Stomach (tissue), 19 donors: ENCODE results near the gene GCNT2. TPM values are rescaled to one million over a fixed set of nuclear protein-coding genes. Genes with fewer than 3 reads are reported as not detected.
A peak's percentile ranks its signal among the peaks of the same experiment; 100 is the strongest.

Source experiments
- DNase-seq, 2 donors: peaks; one replicate each; pipeline versions ENCODE4 v3.0.0 to v3.0.0-alpha.2; 2013 to 2019
- H3K27ac ChIP-seq, 5 donors: fragments of 200-600 bp in 4 of 5; sonication (generic) in 4 of 5; one replicate each; pipeline ENCODE4 v1.5.1; 2013 to 2019; ENCODE audit warnings: mild to moderate bottlenecking in 1 of 5, moderate library complexity in 1 of 5
- H3K27me3 ChIP-seq, 3 donors: fragments of 200-600 bp; sonication (generic); one replicate each; pipeline ENCODE4 v1.5.1; 2017 to 2019; ENCODE audit warnings: mixed run types in 1 of 3
- H3K36me3 ChIP-seq, 4 donors: fragments of 200-600 bp; sonication (generic); 1 replicate in 3 of 4; 2 replicates in 1 of 4; pipeline ENCODE4 v1.5.1; 2016 to 2019
- H3K4me1 ChIP-seq, 4 donors: fragments of 200-600 bp; sonication (generic); one replicate each; pipeline ENCODE4 v1.5.1; 2016 to 2019
- H3K4me3 ChIP-seq, 4 donors: fragments of 200-600 bp; sonication (generic) in 3 of 4; one replicate each; pipeline ENCODE4 v1.5.1; 2016 to 2019; ENCODE audit warnings: mild to moderate bottlenecking in 1 of 4
- H3K9me3 ChIP-seq, 4 donors: fragments of 200-600 bp; sonication (generic); one replicate each; pipeline ENCODE4 v1.5.1; 2016 to 2019
- EP300 ChIP-seq: sonication (generic); formaldehyde crosslinking; IDR thresholded peaks from one replicate; pipeline ENCODE4 v1.6.1; 2017; ENCODE audit warnings: antibody characterized with exemption
- POLR2A ChIP-seq, 4 donors: fragments of 450-650 bp; IDR thresholded peaks; one replicate each; pipeline ENCODE4 v1.6.1; 2016; ENCODE audit warnings: antibody characterized with exemption in 4 of 4, control low read depth in 2 of 4, mild to moderate bottlenecking in 1 of 4, moderate library complexity in 1 of 4
- POLR2AphosphoS5 ChIP-seq, 3 donors: sonication (generic); formaldehyde crosslinking; IDR thresholded peaks; one replicate each; pipeline ENCODE4 v1.6.1; 2016; ENCODE audit warnings: antibody characterized with exemption in 3 of 3
- WGBS, 5 donors: extraction: QIAGEN DNeasy Blood & Tissue Kit in 3 of 5; methylation state at CpG; one replicate each; pipeline versions ENCODE4 v1.1.5 to v1.1.7; 2013 to 2018; 5-methylcytosine and 5-hydroxymethylcytosine counted together
- intact Hi-C: fragments of 100-400 bp; cut with DNase I; formaldehyde crosslinking; loops from one replicate; pipeline ENCODE4 v1.15.1; 2023; ENCODE audit warnings: low total_unique reads
- long read RNA-seq, 10 donors: transcript quantifications; one replicate each; lab custom pipeline, GENCODE V29; 2026
- polyA plus RNA-seq, 3 donors: library from polyadenylated mRNA; stranded (reverse); fragments of 200-250 nt; gene quantifications; one replicate each; pipeline ENCODE4 v1.2.3, GENCODE V29; 2013
- total RNA-seq, 5 donors: library from RNA; depleted of rRNA; stranded (reverse); fragments of >200 nt; gene quantifications; one replicate each; pipeline versions ENCODE4 v1.1.0 to v1.2.3, GENCODE V29; 2014 to 2016
- TF ChIP-seq, protein P1 (sequence below), 7 experiments: fragments of 450-650 bp in 4 of 7; fragments of 200-600 bp in 3 of 7; sonication (generic) in 3 of 7; IDR thresholded peaks; one replicate each; pipeline ENCODE4 v1.5.1; 2016 to 2019; ENCODE audit warnings: antibody characterized with exemption in 7 of 7, control low read depth in 2 of 7, mild to moderate bottlenecking in 1 of 7
- donor health status: healthy with polysubstance abuse.
- donor health status: Bipolar disorder and iron deficiency.
- donor health status: healthy.

The GCNT2 gene
- 100 to 1,000 TPM in 1 of 5 donors, 10 to 100 TPM in 4; 22.0 to 132 (median 50.0) TPM for total RNA-seq
- 10 to 100 TPM in 1 of 3 donors, 1 to 10 TPM in 2; 4.5 to 11.6 (median 7.3) TPM for polyA plus RNA-seq
- long read RNA-seq, donor 1, full-length matches to known transcripts: 2 of 2 reads
- long read RNA-seq, donor 1, partial matches to known transcripts: 0 of 2 reads
- long read RNA-seq, donor 1, other reads (novel, unspliced or antisense): 0 of 2 reads
- long read RNA-seq, donor 2, full-length matches to known transcripts: 3 of 3 reads
- long read RNA-seq, donor 2, partial matches to known transcripts: 0 of 3 reads
- long read RNA-seq, donor 2, other reads (novel, unspliced or antisense): 0 of 3 reads
- long read RNA-seq, donor 3, full-length matches to known transcripts: 2 of 2 reads
- long read RNA-seq, donor 3, partial matches to known transcripts: 0 of 2 reads
- long read RNA-seq, donor 3, other reads (novel, unspliced or antisense): 0 of 2 reads
- long read RNA-seq, donor 4, full-length matches to known transcripts: 1 of 1 reads
- long read RNA-seq, donor 4, partial matches to known transcripts: 0 of 1 reads
- long read RNA-seq, donor 4, other reads (novel, unspliced or antisense): 0 of 1 reads
- long read RNA-seq, donor 5, full-length matches to known transcripts: 4 of 4 reads
- long read RNA-seq, donor 5, partial matches to known transcripts: 0 of 4 reads
- long read RNA-seq, donor 5, other reads (novel, unspliced or antisense): 0 of 4 reads
- long read RNA-seq, donor 6, full-length matches to known transcripts: 7 of 7 reads
- long read RNA-seq, donor 6, partial matches to known transcripts: 0 of 7 reads
- long read RNA-seq, donor 6, other reads (novel, unspliced or antisense): 0 of 7 reads
- long read RNA-seq, donor 7, full-length matches to known transcripts: 1 of 1 reads
- long read RNA-seq, donor 7, partial matches to known transcripts: 0 of 1 reads
- long read RNA-seq, donor 7, other reads (novel, unspliced or antisense): 0 of 1 reads
- long read RNA-seq, donor 8, full-length matches to known transcripts: 3 of 3 reads
- long read RNA-seq, donor 8, partial matches to known transcripts: 0 of 3 reads
- long read RNA-seq, donor 8, other reads (novel, unspliced or antisense): 0 of 3 reads
- long read RNA-seq, donor 9, partial matches to known transcripts: 0 of 2 reads
- long read RNA-seq, donor 9, other reads (novel, unspliced or antisense): 0 of 2 reads
- long read RNA-seq, donor 10: 0 reads

DNA sequence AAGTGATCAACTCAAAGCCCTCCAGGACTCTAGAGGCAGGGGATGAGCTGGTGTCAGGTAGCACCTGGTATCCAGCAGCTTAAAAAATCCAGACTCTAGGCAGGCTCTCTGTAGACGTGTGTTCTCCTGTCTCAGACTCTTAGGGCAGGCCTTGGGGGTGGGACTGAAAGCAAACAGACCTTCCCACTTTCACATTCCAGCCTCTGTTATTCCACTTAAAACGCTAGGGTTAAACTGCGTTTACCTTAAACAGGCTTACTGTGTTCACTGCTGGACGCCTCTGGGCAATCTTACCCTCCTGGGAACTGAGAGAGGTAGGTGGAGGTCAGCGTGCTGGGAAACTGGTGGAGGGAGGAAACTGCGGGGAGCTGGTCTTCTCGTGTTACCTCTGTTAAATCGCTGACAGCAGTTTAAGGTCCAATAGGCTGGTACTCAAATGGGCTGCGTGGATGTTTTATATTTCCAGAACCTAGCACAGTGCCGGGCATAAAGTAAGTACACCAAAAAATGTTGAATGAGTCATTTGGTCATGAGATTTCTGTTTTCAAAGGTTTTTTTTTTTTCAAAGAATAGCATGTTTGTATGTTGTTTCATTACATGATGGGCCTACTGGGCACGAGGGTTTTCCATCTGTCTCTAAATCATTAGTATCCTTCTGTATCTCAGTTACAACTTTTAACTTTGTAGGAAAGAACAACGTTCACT lies at the start of gene GCNT2:
Gene GCNT2, plus strand, starts transcription at position 248 of the 705 bp plus-strand sequence. CDS start 7,561 bp downstream, outside the sequence.
- H3K36me3 ChIP-seq: no peaks in the 10 kb centered on the region
- H3K9me3 ChIP-seq: no peaks in the 10 kb centered on the region
- peak; percentile 61 to 89 for DNase-seq
- H3K27ac ChIP-seq: peak within 1 kb of the TSS; percentile 81 to 86 (median 85)
- H3K27me3 ChIP-seq: no peaks in the 10 kb centered on the region
- TF ChIP-seq, protein P1, sequence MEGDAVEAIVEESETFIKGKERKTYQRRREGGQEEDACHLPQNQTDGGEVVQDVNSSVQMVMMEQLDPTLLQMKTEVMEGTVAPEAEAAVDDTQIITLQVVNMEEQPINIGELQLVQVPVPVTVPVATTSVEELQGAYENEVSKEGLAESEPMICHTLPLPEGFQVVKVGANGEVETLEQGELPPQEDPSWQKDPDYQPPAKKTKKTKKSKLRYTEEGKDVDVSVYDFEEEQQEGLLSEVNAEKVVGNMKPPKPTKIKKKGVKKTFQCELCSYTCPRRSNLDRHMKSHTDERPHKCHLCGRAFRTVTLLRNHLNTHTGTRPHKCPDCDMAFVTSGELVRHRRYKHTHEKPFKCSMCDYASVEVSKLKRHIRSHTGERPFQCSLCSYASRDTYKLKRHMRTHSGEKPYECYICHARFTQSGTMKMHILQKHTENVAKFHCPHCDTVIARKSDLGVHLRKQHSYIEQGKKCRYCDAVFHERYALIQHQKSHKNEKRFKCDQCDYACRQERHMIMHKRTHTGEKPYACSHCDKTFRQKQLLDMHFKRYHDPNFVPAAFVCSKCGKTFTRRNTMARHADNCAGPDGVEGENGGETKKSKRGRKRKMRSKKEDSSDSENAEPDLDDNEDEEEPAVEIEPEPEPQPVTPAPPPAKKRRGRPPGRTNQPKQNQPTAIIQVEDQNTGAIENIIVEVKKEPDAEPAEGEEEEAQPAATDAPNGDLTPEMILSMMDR (IDR thresholded peaks at IDR 0.05): no peak
- TF ChIP-seq EP300 (no peak), POLR2A (IDR thresholded peaks at IDR 0.05) (peak in 1 of 4 donors; percentile 51), POLR2AphosphoS5 (IDR thresholded peaks at IDR 0.05) (peak in 2 of 3 donors; percentile 77 to 91)
- H3K4me1 ChIP-seq: peaks cover 17 to 50% (median 32%) of the 10 kb centered on the region in 4 donors
- intact Hi-C loops: no loop called here
- peak within 1 kb of the TSS; percentile 4 to 33 (median 14) for H3K4me3 ChIP-seq
- WGBS, 5 donors: 12 to 16% (median 14%) methylated on average over 12 of the region's 12 CpGs

- TF ChIP-seq, protein P1 (IDR thresholded peaks at IDR 0.05): no peak
- TF ChIP-seq POLR2A (IDR thresholded peaks at IDR 0.05) (no peak), EP300 (no peak), POLR2AphosphoS5 (IDR thresholded peaks at IDR 0.05) (no peak)
- Histone ChIP-seq H3K9me3 (no peaks in the 10 kb centered on the region), H3K27ac (no peak overlapping the region), H3K27me3 (no peaks in the 10 kb centered on the region), H3K4me1 (peaks cover 0 to 3% (median 0%) of the 10 kb centered on the region in 4 donors), H3K36me3 (no peaks in the 10 kb centered on the region), H3K4me3 (no peak overlapping the region)
- intact Hi-C loops: no loop called here
- 68 to 98% (median 90%) methylated on average over 3 of the region's 3 CpGs for whole genome bisulfite sequencing, 5 donors
- DNase-seq: no peak
Measured at GRCh38 chr6:10472634-10473033, 48.5 kb upstream of the GCNT2 start.

DNA sequence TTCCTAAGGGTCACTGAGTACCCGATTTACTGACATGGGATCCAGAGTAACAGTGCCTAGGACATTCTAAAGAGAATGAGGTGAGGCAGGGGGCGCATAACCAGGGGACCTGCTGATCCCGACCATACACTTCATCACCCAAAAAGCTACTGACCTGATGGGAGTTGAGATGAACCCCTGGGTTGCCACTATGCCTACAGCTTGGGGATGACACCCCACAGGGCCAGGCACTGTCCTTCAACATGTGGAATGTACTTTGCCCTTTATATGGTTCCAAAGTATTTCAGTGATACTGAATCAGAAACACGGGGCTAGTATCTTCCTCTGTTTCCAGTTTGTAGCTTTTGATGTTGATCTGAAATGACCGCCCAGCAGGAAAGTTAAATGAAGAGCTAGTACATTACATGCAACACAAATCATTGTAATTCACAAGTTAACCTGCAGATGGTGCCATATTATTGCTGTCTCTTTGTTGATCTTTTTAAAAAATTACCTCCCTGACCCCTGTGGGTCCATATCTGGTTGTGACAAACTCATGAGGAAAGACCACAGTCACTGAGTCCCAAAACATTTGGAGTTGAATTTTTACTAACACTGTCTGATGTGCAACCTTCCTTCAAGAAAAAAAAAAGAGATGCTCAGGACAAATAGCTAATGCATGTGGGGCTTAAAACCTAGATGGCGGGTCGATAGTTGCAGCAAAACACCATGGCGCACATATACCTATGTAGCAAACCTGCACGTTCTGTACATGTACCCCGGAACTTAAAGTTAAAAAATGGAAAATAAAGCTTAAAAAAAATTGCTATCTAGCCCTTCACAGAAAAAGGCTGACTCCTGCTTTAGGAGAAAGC lies 42.7 kb upstream of the GCNT2 start:
- Histone ChIP-seq H3K9me3 (no peaks in the 10 kb centered on the region), H3K4me1 (peaks cover 0 to 3% (median 0%) of the 10 kb centered on the region in 4 donors), H3K27ac (no peak overlapping the region), H3K27me3 (no peaks in the 10 kb centered on the region), H3K4me3 (no peak overlapping the region), H3K36me3 (no peaks in the 10 kb centered on the region)
- 58 to 60% (median 58%) methylated on average over 10 of the region's 10 CpGs for WGBS, 5 donors
- peak in 1 of 2 donors; percentile 59 for DNase-seq
- TF ChIP-seq EP300 (no peak), POLR2AphosphoS5 (IDR thresholded peaks at IDR 0.05) (no peak)
- TF ChIP-seq, protein P1 (IDR thresholded peaks at IDR 0.05): peak in 5 of 7 experiments; percentile 51 to 80 (median 63)
- intact Hi-C loops: loop anchor here (5.0 kb wide), 1 partner anchor 324 kb away; no protein-coding TSS in a partner anchor
